ENCODE measurements around the gene PLAU. TPM values are rescaled to one million over a fixed set of nuclear protein-coding genes. Genes with fewer than 3 reads are reported as not detected.

Gene PLAU
- total RNA-seq, 2 experiments from 2014 or later = 0.45 to 0.73 TPM

DNA sequence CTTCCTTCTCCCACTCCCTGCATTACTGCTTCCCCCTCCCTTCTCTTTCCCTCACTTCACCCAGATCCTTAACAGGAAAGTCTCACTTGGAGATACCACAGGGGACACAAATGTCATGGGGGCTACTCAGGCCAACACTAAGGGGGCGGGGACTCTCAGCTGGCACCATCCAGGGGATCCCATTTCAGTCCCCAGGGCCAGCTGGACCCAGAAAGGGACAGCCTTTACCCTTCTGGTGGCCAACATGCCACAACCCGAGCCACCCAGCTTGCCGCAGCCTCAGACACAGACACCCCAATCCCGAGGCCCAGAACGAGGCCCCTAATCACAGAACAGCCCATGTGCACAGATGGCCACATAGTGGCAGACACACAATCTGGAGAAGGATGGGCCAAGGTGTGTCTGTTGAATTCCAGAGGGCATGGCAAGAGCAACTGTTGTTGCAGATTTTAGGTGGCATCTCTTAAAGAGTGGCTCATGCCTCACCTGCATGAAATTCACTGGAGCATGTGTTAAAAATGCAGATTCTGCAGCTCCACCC lies 42.2 kb upstream of the PLAU start:
- Mint-ChIP-seq H3K4me3 (no peak overlapping the region), H3K9me3 (no peaks in the 10 kb centered on the region), H3K27ac (no peak overlapping the region), H3K4me1 (ENCODE audit: low read depth) (peaks cover 71% of the 10 kb centered on the region), H3K36me3 (peaks cover 9% of the 10 kb centered on the region), H3K27me3 (no peaks in the 10 kb centered on the region)
- CTCF ChIA-PET = interaction anchor here (0.9 to 2.9 kb wide), 2 partner anchors 9 to 11 kb away, joined by 3 to 18 read pairs; no protein-coding TSS in a partner anchor
- no peak for DNase-seq
- POLR2A ChIA-PET = no interaction called here
- intact Hi-C loops (cut with micrococcal nuclease) = no loop called here

DNA sequence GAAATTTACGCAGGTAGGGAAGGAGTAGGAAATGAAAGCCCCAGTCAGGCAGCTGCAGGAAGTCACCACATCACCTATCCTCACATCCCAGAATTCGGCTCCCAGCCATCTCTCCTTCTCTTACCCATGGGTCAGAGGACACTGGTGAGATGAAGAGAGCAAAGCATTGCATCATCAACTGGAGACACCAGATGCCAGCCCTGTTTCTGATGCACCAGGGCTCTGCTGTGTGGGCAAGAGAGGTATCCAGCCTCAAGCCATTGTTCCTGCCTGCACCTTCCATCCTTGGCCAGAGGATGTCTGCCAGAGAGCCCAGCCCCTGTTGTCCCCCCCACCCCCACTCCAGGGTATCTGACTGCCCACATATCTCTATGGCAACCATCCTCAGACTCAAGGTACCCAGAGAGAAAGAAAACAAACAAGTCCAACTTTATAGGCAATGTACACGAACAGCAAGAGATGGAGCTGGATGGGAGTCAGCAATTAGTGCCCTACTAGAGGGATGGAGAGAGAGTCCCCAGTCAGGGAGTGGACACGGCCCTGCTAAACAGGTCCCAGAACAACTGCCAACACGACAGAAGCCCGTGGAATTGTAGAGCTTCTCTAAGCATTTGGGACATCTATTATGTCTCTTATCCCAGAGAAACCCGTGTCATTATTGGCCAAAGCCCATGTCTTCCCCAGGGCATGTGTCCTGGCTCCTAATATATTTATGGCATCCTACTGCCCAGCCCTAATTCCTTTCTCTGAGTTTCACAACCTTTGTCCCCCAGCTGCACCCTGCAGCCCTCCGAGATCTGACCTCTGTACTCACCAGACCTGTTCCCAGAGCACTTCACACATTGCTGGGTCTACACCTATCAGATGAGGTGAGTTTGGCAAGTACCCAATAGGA lies 39.4 kb upstream of the PLAU start:
- Mint-ChIP-seq H3K4me3 (peak overlapping the region; percentile 28), H3K36me3 (peaks cover 3% of the 10 kb centered on the region), H3K27me3 (no peaks in the 10 kb centered on the region), H3K27ac (peak overlapping the region; percentile 50), H3K4me1 (ENCODE audit: low read depth) (peaks cover 57% of the 10 kb centered on the region), H3K9me3 (no peaks in the 10 kb centered on the region)
- no peak for DNase-seq
- ChIA-PET POLR2A (interaction anchor here (0.7 kb wide), 1 partner anchor 8 kb away, joined by 3 read pairs; no protein-coding TSS in a partner anchor), CTCF (interaction anchor here (0.8 to 2.9 kb wide), 2 partner anchors 8 to 12 kb away, joined by 3 to 18 read pairs; no protein-coding TSS in a partner anchor)
- intact Hi-C loops (cut with micrococcal nuclease) = no loop called here

DNA sequence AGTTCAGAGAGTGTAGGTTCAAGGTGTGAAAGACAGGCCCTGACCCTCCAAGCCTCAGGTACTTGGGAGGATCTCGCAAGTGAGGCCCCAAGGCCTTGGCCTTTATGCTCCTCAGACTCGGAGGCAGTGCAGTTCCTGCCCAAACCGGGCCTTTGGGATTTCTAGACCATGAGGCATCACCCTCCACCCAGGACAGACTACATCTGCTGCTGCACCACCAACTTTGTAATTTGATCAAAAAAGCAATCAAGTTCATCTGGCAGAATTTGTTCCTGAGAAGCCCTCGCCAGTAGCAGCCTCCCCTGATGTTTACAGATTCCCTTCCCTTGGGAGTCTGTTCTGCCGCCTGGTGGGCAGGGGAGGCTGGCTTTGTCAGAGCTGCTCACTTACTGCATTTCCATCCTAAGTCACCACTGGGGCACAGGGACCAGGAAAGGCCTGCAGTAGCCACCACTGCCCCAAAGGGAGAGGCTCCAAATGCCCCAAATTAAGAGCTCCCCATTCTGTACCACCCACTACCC lies 38.7 kb upstream of the PLAU start:
- intact Hi-C loops (cut with micrococcal nuclease) = no loop called here
- Mint-ChIP-seq H3K4me3 (peak overlapping the region; percentile 76), H3K4me1 (ENCODE audit: low read depth) (peaks cover 53% of the 10 kb centered on the region), H3K27me3 (no peaks in the 10 kb centered on the region), H3K36me3 (peaks cover 3% of the 10 kb centered on the region), H3K9me3 (no peaks in the 10 kb centered on the region), H3K27ac (peak overlapping the region; percentile 50)
- DNase-seq = no peak
- POLR2A ChIA-PET = no interaction called here
- CTCF ChIA-PET = interaction anchor here (0.8 kb wide), 1 partner anchor 13 kb away, joined by 3 read pairs; no protein-coding TSS in a partner anchor

DNA sequence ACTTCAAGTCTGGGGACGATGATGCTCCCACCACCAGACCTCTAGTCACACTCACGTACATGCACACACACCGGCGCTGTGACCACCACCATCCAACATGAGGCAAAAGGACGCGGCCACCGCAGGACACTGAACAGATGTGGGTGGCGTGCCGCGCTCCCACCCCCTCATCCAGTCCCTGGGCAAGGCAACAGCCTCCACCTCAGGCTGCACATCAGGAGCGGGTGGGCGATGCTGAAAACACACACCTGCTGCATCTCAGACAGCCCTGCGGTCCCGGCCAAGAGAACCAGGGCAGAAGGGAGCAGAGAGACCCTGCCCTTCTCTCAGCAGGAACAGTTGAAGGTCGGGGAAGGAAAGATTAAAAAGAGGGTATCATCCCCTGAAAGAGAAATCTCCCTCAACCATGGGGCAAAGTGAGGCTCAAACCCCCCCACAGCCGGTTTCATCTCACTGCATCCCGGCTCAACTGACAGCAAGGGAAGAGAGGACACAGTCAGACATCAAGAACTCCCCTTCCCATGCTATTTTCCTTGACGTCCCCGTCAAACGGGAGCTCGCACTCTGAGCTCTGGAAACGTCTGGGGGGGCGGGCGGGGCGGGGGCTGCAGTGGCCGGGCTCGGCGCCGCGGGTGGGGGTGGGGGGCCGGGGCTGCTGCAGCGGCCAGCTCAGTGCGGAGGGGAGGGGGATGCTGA lies 37.6 kb upstream of the PLAU start:
- H3K4me3 Mint-ChIP-seq = peak overlapping the region; percentile 76
- intact Hi-C loops (cut with micrococcal nuclease) = no loop called here
- DNase-seq = no peak
- H3K27me3 Mint-ChIP-seq = no peaks in the 10 kb centered on the region
- POLR2A ChIA-PET = interaction anchor here (2.5 kb wide), 1 partner anchor 11 kb away, joined by 7 read pairs; no protein-coding TSS in a partner anchor
- peaks cover 3% of the 10 kb centered on the region for H3K36me3 Mint-ChIP-seq
- CTCF ChIA-PET = interaction anchor here (13.8 kb wide), 1 partner anchor 25 kb away, joined by 486 read pairs; no protein-coding TSS in a partner anchor
- peak overlapping the region; percentile 66 for H3K27ac Mint-ChIP-seq
- H3K4me1 Mint-ChIP-seq (ENCODE audit: low read depth) = peaks cover 46% of the 10 kb centered on the region
- H3K9me3 Mint-ChIP-seq = no peaks in the 10 kb centered on the region

DNA sequence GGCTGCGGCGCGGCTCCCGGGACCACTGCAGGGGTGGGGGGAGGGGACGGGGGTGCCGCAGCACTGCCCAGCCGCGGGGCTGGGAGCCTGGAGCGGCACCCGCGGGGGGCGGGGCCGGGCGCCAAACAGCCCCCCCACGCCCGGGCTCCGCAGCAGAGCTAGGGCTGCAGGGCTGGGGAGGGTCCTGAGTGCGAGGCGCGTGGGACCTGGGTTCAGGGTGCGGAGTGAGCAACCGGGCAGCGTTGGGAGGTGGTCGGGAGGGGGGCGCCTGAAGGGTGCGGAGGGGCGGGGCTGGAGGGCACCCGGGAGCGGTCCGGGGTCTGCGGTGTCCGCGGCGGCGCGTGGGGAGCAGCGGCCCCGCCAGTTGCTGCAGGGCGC lies 37.1 kb upstream of the PLAU start:
- H3K36me3 Mint-ChIP-seq = peaks cover 3% of the 10 kb centered on the region
- no peaks in the 10 kb centered on the region for H3K27me3 Mint-ChIP-seq
- H3K9me3 Mint-ChIP-seq = no peaks in the 10 kb centered on the region
- peak overlapping the region; percentile 38 for H3K4me3 Mint-ChIP-seq
- no peak overlapping the region for H3K27ac Mint-ChIP-seq
- peaks cover 47% of the 10 kb centered on the region for H3K4me1 Mint-ChIP-seq (ENCODE audit: low read depth)
- CTCF ChIA-PET = interaction anchor here (0.6 to 13.8 kb wide), 3 partner anchors 8 to 25 kb away, joined by 3 to 486 read pairs (median 4); no protein-coding TSS in a partner anchor
- POLR2A ChIA-PET = interaction anchor here (1.2 to 2.5 kb wide), 2 partner anchors 11 to 15 kb away, joined by 5 to 7 read pairs; no protein-coding TSS in a partner anchor
- no peak for DNase-seq
- intact Hi-C loops (cut with micrococcal nuclease) = loop anchor here (2.0 kb wide), 1 partner anchor 63 kb away; the partner anchor contains the start of gene NDST2

DNA sequence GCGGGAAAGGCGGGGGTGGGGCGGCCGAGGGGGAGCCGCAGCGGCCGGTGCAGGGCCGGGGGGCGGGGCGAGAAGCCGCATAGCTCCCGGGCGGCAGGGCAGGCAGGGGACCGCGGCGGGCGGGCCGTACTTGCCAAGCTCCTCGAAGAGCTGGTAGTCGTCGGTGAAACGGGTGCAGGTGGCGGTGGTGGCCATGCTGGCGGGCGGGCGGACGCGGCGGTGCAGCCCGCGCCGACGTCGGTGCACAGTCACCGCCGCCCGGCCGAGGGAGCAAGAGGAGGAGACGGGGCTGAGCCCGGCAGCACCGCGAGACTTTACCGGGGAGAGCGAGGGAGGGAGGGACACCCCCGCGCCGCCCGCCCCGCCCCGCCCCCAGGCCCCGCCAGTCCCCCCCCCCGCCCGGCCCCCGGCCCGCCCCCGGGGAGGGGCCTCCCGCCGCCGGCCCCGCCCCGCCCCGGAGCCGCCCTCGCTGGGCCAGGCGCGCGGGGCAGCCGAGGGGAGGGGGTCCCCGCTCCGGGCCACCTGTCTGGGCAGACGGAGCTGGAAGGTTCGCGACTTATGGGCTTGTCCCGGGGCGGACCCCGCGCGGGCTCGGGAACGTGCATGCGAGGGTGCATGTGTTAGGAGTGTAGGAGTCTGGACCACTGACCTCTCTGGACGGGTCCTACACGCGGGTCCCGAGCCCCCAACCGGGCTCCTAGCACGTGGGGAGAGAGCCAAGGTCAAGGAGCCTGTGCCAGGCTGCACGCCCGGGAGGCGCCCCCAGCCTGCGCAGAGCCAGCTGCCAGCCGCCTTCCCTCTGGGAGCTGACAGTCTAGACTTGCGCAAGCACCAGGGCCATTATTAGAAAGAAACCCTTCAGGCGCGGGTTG lies 36.4 kb upstream of the PLAU start, which contains the start of gene CAMK2G:
Gene CAMK2G (minus strand): TSS at position 289 of the 872 bp plus-strand sequence. CDS start 94 bp downstream, at position 195.
- Mint-ChIP-seq H3K4me3 (peak within 1 kb of the TSS; percentile 78), H3K27ac (peak within 1 kb of the TSS; percentile 66), H3K9me3 (no peaks in the 10 kb centered on the region), H3K36me3 (peaks cover 3% of the 10 kb centered on the region), H3K27me3 (no peaks in the 10 kb centered on the region), H3K4me1 (ENCODE audit: low read depth) (peaks cover 54% of the 10 kb centered on the region)
- ChIA-PET POLR2A (interaction anchor here (0.9 to 2.5 kb wide), 5 partner anchors 9 to 25 kb away, joined by 3 to 7 read pairs (median 4); no protein-coding TSS in a partner anchor), CTCF (interaction anchor here (0.6 to 13.8 kb wide), 6 partner anchors 9 to 259 kb away, joined by 3 to 486 read pairs (median 4); no protein-coding TSS in a partner anchor)
- intact Hi-C loops (cut with micrococcal nuclease) = loop anchor here (1.0 to 5.0 kb wide), 5 partner anchors 9 to 92 kb away; partner anchors contain the start of genes CHCHD1 and NDST2
- DNase-seq = peak; percentile 89

DNA sequence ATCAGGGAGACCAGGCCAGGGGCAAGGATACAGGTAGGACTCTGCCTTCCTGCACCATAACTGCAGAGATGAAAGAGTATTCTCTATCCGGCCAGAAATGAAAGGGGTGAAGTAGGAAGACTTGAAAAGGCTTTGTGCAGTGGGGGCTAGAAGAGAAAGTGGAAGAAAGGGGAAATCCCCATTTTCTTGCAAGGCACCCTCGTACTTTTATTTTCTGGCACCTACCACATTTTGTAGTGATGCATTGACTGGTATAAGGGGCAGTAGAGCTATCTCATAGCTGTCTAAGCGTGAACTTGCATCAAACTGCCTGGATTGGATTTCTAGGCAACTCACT lies 35.8 kb upstream of the PLAU start:
- DNase-seq = peak; percentile 47
- Mint-ChIP-seq H3K27ac (peak overlapping the region; percentile 54), H3K27me3 (no peaks in the 10 kb centered on the region), H3K4me3 (peak overlapping the region; percentile 78), H3K36me3 (peaks cover 3% of the 10 kb centered on the region), H3K4me1 (ENCODE audit: low read depth) (peaks cover 58% of the 10 kb centered on the region), H3K9me3 (no peaks in the 10 kb centered on the region)
- intact Hi-C loops (cut with micrococcal nuclease) = loop anchor here (1.0 to 5.0 kb wide), 5 partner anchors 10 to 93 kb away; partner anchors contain the start of genes CHCHD1 and NDST2
- ChIA-PET CTCF (interaction anchor here (0.6 to 13.8 kb wide), 4 partner anchors 11 to 260 kb away, joined by 3 to 486 read pairs (median 4); no protein-coding TSS in a partner anchor), POLR2A (interaction anchor here (0.9 to 2.5 kb wide), 5 partner anchors 9 to 25 kb away, joined by 3 to 7 read pairs (median 4); no protein-coding TSS in a partner anchor)

DNA sequence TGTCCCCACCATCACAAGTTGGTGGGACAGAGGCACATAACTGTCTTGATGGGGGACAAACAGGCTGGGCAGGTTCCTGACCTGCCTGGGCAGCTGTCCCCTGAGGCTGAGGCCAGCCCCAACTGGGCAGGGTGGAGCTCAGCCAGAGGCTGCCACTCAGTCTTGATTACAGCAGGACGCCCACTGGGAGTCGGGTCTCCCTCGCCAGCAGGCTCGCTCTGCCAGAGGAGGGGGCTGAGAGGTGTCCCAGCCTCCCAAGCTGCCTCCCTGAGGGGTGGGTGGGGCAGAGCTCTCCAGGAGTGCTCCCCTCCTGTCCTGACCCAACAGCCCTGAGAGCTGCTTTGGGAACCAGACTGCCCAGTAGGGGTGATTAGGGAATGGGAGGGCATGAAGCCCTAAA lies 34.8 kb upstream of the PLAU start:
- DNase-seq = no peak
- POLR2A ChIA-PET = interaction anchor here (1.3 to 1.4 kb wide), 2 partner anchors 24 to 26 kb away, joined by 3 to 4 read pairs; no protein-coding TSS in a partner anchor
- intact Hi-C loops (cut with micrococcal nuclease) = loop anchor here (5.0 kb wide), 1 partner anchor 94 kb away; the partner anchor contains the start of gene CHCHD1
- Mint-ChIP-seq H3K4me1 (ENCODE audit: low read depth) (peaks cover 49% of the 10 kb centered on the region), H3K4me3 (no peak overlapping the region), H3K27ac (no peak overlapping the region), H3K36me3 (peaks cover 3% of the 10 kb centered on the region), H3K9me3 (no peaks in the 10 kb centered on the region), H3K27me3 (no peaks in the 10 kb centered on the region)
- CTCF ChIA-PET = interaction anchor here (1.3 to 13.8 kb wide), 3 partner anchors 10 to 64 kb away, joined by 3 to 486 read pairs (median 6); no protein-coding TSS in a partner anchor

DNA sequence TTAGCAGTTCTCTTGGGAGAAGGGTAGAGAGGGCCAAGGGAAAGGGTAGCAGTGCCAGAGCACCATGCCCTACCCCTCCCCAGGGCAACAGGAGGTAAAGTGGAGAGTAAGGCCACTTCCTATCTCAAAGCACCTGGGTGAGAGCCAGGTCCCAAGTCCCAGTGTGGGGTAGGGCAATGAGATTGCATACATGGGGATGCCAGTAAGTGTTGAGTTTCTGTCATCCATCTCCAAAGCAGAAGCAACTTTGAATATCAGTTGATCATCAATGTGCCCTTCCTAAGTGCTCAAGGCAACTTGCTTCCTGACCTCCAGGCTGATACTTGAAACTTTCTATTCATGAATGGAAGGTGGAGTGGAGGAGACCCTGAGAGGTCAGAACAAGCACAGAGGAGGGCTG lies 34.4 kb upstream of the PLAU start:
- CTCF ChIA-PET = interaction anchor here (1.3 to 13.8 kb wide), 4 partner anchors 10 to 63 kb away, joined by 3 to 486 read pairs (median 78); no protein-coding TSS in a partner anchor
- POLR2A ChIA-PET = interaction anchor here (0.7 to 1.4 kb wide), 2 partner anchors 24 to 141 kb away, joined by 3 read pairs; no protein-coding TSS in a partner anchor
- peaks cover 3% of the 10 kb centered on the region for H3K36me3 Mint-ChIP-seq
- H3K4me1 Mint-ChIP-seq (ENCODE audit: low read depth) = peaks cover 46% of the 10 kb centered on the region
- intact Hi-C loops (cut with micrococcal nuclease) = loop anchor here (5.0 kb wide), 1 partner anchor 94 kb away; the partner anchor contains the start of gene CHCHD1
- no peak overlapping the region for H3K27ac Mint-ChIP-seq
- no peak overlapping the region for H3K4me3 Mint-ChIP-seq
- H3K9me3 Mint-ChIP-seq = no peaks in the 10 kb centered on the region
- no peaks in the 10 kb centered on the region for H3K27me3 Mint-ChIP-seq
- DNase-seq = no peak

DNA sequence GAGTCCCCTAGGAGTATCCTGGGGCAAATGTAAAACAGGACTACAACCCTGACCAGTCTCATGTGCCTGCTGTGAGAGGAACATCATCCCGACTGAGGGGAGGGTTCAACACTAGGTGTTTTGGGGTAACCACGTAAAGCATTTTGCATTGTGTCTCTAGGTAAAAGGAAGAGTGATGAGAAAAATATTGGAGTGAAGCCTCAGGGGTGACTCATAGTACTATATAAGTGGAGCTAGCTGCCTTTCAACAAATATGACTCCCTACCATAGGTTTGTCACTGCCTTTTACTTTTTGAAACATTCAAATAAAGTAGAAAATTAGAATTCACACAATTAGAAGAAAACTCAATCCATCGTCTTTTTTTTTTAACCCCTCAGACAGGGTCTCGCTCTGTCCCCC lies 34.0 kb upstream of the PLAU start:
- CTCF ChIA-PET = interaction anchor here (1.6 to 13.8 kb wide), 4 partner anchors 17 to 62 kb away, joined by 8 to 486 read pairs (median 85); no protein-coding TSS in a partner anchor
- H3K27ac Mint-ChIP-seq = no peak overlapping the region
- POLR2A ChIA-PET = interaction anchor here (0.7 to 1.4 kb wide), 2 partner anchors 25 to 141 kb away, joined by 3 read pairs; no protein-coding TSS in a partner anchor

More for the DNA sequence above, 34.0 kb upstream of the PLAU start:
- Mint-ChIP-seq H3K4me3 (no peak overlapping the region), H3K4me1 (ENCODE audit: low read depth) (peaks cover 42% of the 10 kb centered on the region), H3K9me3 (no peaks in the 10 kb centered on the region), H3K27me3 (no peaks in the 10 kb centered on the region), H3K36me3 (peaks cover 3% of the 10 kb centered on the region)
- DNase-seq = no peak
- intact Hi-C loops (cut with micrococcal nuclease) = loop anchor here (5.0 kb wide), 1 partner anchor 95 kb away; the partner anchor contains the start of gene CHCHD1

All from activated CD4-positive, alpha-beta memory T cell treated with anti-CD3 and anti-CD28 coated beads for 36 hours (primary cell).